CD4-positive, alpha-beta T cell treated with Interleukin-21 for 1 hour (primary cell): Measurements from ENCODE around the gene UBAC2.

Source experiments
- DNase-seq: peaks from one replicate; pipeline ENCODE4 v3.0.0-alpha.2; 2020

Gene UBAC2

GRCh38 chr13:99200432-99201167 is at the start of gene UBAC2:
Gene UBAC2 (plus strand): TSS chr13:99200854. CDS start chr13:99200909, 55 bp downstream.
- DNase-seq = peak; percentile 96

GRCh38 chr13:99151516-99151915 is 49.1 kb upstream of the UBAC2 start:
- DNase-seq = no peak

GRCh38 chr13:99153219-99153618 is 47.4 kb upstream of the UBAC2 start:
- no peak for DNase-seq

- DNase-seq = no peak
Measured at GRCh38 chr13:99154064-99154463, 46.6 kb upstream of the UBAC2 start.

- DNase-seq = no peak
Measured at GRCh38 chr13:99155821-99156220, 44.8 kb upstream of the UBAC2 start.

- no peak for DNase-seq
Measured at GRCh38 chr13:99157046-99157445, 43.6 kb upstream of the UBAC2 start.

- DNase-seq = no peak
Measured at GRCh38 chr13:99158846-99159245, 41.8 kb upstream of the UBAC2 start.

GRCh38 chr13:99159331-99160061 is 41.2 kb upstream of the UBAC2 start:
- no peak for DNase-seq

GRCh38 chr13:99160415-99160814 is 40.2 kb upstream of the UBAC2 start:
- DNase-seq = no peak

GRCh38 chr13:99161512-99161911 is 39.1 kb upstream of the UBAC2 start:
- no peak for DNase-seq

GRCh38 chr13:99162567-99163361 is 37.9 kb upstream of the UBAC2 start:
- no peak for DNase-seq

- no peak for DNase-seq
Measured at GRCh38 chr13:99164226-99164625, 36.4 kb upstream of the UBAC2 start.

- DNase-seq = no peak
Measured at GRCh38 chr13:99165753-99166587, 34.7 kb upstream of the UBAC2 start.

GRCh38 chr13:99172951-99173350 is 27.7 kb upstream of the UBAC2 start:
- no peak for DNase-seq

GRCh38 chr13:99173606-99174005 is 27.0 kb upstream of the UBAC2 start:
- no peak for DNase-seq

GRCh38 chr13:99174533-99175100 is 26.0 kb upstream of the UBAC2 start:
- DNase-seq = no peak

- DNase-seq = peak; percentile 83
Measured at GRCh38 chr13:99176309-99177276, 24.1 kb upstream of the UBAC2 start.

GRCh38 chr13:99178636-99179035 is 22.0 kb upstream of the UBAC2 start:
- DNase-seq = peak; percentile 30

GRCh38 chr13:99179460-99179859 is 21.2 kb upstream of the UBAC2 start:
- no peak for DNase-seq

- DNase-seq = no peak
Measured at GRCh38 chr13:99182439-99182838, 18.2 kb upstream of the UBAC2 start.

GRCh38 chr13:99185606-99186005 is 15.0 kb upstream of the UBAC2 start:
- DNase-seq = no peak
